GM12873 (cell line): ENCODE results near the gene KRT10.

Experiments used
- CTCF ChIP-seq: IDR thresholded peaks from 2 replicates; pipeline ENCODE4 v1.5.1; 2012; ENCODE audit warnings: low read depth, mild to moderate bottlenecking, moderate library complexity, low read length, control low read depth; ENCODE audit not compliant: insufficient read depth; ENCODE audit errors: missing control alignments

The KRT10 gene

DNA sequence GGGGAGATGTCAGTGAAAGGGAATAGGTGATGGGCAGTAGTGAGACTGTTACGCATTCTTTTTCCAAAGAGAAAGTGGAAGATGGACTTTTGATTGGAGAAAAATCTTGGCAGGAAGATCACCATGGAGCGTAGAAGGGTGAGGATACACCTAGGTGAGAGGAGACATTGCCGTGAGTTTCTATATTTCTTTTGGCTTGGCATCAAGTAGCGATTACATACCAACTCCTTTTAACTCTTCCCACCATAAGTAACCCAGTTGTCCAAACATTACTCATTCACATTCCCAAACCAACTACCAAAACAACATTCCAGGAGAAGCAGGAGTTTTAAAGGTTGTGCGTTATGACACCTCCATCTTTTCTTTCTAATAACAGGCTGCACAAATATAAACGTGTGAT is 11.9 kb downstream of the KRT10 start:
- TF ChIP-seq CTCF, result no peak

DNA sequence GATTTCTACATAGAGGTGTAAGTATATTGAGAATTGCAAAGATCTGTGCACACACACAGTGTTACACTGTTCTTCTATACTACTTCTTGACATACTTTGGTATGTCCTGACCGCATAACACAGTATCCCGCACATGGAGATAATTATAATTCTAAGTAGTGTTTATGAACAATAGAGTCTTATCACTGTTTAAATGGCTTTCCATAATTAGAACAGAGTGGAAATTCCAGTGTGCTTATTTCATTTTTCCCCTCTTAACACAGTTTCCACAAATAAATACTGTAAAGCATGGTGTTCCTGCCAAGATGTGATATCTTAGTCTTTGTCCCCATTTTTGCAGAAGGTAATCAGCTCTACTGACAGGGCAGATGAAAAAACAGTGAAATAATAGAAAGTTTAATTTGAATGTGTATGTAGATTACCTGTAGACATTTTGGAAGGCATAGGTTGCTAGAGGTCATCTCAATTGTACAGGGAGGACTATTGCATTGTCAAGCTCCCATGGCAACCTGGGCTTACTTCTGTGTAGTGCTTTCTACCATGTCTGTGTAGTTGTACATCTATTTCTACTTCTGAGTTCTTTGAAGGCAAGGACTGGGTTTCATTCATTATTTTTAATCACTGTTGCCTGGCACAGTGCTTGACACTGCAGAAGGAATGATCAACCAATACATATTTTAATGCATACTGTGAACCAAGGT is 12.5 kb downstream of the KRT10 start:
- no peak for TF ChIP-seq CTCF

DNA sequence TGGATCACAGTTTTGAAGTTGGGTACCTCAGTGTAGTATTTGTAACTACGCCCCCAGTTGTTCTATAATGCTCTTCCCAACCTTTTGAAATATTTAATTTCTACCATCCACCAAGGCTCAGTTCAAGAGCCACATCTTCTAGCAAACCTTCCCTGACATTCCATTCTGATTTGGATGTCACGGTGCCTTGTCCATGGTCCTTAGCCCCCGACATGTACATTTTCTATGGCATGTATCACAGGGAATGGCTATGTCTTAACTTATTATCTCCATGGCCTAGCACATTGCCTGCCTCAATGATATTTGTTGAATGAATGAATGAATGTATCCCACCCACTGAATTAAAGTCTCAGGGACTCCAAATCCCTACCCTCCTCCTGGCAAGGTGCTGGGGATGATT is 16.3 kb downstream of the KRT10 start:
- no peak for TF ChIP-seq CTCF

- peak; percentile 83 for TF ChIP-seq CTCF
Measured at GRCh38 chr17:40803617-40804082, 18.8 kb downstream of the KRT10 start.

DNA sequence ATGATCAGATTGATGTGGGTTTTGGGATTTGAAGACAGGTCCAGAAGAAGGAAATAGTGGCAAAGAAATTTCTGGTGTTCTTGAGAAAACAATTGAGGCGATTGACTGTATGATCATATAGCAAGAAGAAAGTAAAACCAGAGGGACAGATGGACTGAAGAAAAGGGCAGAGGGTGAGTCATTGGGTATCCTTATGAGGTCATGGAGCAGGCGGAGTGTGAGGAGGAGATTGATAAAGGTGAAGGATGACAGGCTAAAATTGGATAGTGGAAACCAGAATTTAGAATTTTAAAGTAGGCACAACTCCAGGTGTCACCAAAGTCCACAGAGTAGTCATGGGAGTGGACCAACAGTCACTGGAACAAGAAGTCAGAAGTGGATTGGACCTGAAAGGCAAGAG is 21.3 kb downstream of the KRT10 start:
- TF ChIP-seq CTCF, result no peak

DNA sequence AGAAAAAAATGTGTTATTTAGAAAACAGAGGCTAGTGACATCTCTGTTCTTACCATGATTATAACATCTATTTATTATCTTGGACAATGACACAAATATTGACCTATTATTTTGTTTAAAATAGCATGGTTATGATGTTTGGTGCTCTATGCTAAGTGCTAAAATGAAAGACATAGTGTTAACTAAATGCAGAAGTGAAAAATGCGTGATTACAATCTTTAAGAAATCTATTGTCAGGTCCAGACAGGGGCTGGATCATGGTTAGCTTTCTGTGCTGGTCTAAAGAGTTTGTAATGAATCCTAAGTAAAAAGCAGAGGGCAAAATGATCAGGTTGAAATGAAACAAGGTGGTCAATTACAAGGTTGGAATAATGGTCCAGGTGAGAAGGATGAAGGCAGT is 22.0 kb downstream of the KRT10 start:
- no peak for TF ChIP-seq CTCF

DNA sequence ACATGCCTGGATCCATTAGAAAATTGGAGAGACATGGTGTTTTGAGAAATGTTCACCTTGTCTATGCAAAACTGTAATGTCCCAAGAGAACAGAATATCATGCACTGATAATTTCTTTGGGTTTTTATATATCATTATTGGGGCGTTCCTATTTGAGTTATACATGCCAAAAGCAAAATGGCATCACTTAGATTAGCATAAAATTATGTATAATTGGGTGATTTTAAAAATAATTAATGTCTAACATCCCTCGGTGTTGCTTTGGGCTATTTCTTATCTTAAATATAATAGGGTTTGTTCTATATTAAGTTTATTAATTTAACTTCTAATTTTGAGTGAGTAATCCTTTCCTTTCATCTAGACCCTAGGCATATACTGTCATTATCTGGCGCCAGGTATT is 22.6 kb downstream of the KRT10 start, which contains the start of gene KRT28:
TSS of gene KRT28 (minus strand) at position 101 of the 400 bp plus-strand sequence. CDS start at position 35, 66 bp downstream.
- TF ChIP-seq CTCF, result no peak

DNA sequence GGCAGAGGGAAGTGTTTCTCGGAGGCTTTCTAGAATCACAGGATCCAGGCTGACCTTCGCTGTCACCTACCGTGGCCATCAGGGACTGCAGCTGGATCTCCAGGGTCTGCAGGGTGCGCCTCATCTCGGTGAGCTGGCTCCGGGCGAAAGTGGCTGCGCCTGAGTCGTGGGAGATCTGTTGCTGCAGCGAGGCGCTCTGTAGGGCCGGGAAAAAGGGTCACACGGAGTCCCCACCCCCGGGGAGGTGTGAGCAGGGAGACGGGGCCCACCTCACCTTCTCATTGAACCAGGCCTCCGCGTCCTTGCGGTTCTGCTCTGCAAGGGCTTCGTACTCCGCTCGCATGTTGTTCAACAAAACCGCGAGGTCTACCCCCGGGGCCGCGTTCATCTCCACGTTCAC is 25.6 kb downstream of the KRT10 start:
- TF ChIP-seq CTCF, result no peak
